ENCODE measurements around the gene UQCRC2. TPM values are rescaled to one million over a fixed set of nuclear protein-coding genes. Genes with fewer than 3 reads are reported as not detected.
"Not testable (repeated sequence)": the region's sequence is repeated elsewhere in the genome, so short reads cannot be mapped to it uniquely, and the experiment has no call there.

UQCRC2 gene
- total RNA-seq, 4 donors from 2014 or later, result 112 to 359 (median 321) TPM

- no peaks in the 10 kb centered on the region for H3K27me3 ChIP-seq
- intact Hi-C loops (cut with DNase I; ENCODE audit: low total_unique reads) (no loop called here), in situ Hi-C loops (cut with MboI; ENCODE audit: low pct_ligation_motif_present in 1 of 4, low pct_unique_long_range_greater_than_20kb in 1 of 4, low sequenced_read_pairs in 3 of 4) (loop anchor here in 1 of 4 donors (25.0 kb wide), 1 partner anchor 270 kb away; the partner anchor contains the start of gene POLR3E)
- H3K4me1 ChIP-seq, result peaks cover 0 to 33% (median 8%) of the 10 kb centered on the region in 4 donors
- no peak overlapping the region for H3K4me3 ChIP-seq
- H3K27ac ChIP-seq, result no peak overlapping the region
- no peak for DNase-seq
- WGBS, 2 donors (ENCODE audit: low coverage in 1 of 2), result 49 to 54% methylated on average over 4 of the region's 4 CpGs
- TF ChIP-seq CTCF (IDR thresholded peaks at IDR 0.05) (no peak), POLR2A (IDR thresholded peaks at IDR 0.05) (no peak), EP300 (IDR thresholded peaks at IDR 0.05; ENCODE audit: low read depth) (no peak), POLR2AphosphoS5 (IDR thresholded peaks at IDR 0.05) (no peak)
- no peaks in the 10 kb centered on the region for H3K9me3 ChIP-seq
- H3K36me3 ChIP-seq, result no peaks in the 10 kb centered on the region
These were observed 63.8 kb downstream of the UQCRC2 start for GRCh38 chr16:22016927-22017326.

- H3K36me3 ChIP-seq, result no peaks in the 10 kb centered on the region
- H3K9me3 ChIP-seq, result no peaks in the 10 kb centered on the region
- in situ Hi-C loops (cut with MboI; ENCODE audit: low pct_ligation_motif_present in 1 of 4, low pct_unique_long_range_greater_than_20kb in 1 of 4, low sequenced_read_pairs in 3 of 4), result loop anchor here in 1 of 4 donors (25.0 kb wide), 1 partner anchor 269 kb away; the partner anchor contains the start of gene POLR3E
- DNase-seq, result no peak
- WGBS, 2 donors (ENCODE audit: low coverage in 1 of 2), result 98 to 100% methylated on average over 1 of the region's 1 CpG
- peaks cover 0 to 28% (median 8%) of the 10 kb centered on the region in 4 donors for H3K4me1 ChIP-seq
- H3K27ac ChIP-seq, result no peak overlapping the region
- H3K4me3 ChIP-seq, result no peak overlapping the region
- TF ChIP-seq POLR2A (IDR thresholded peaks at IDR 0.05) (no peak), CTCF (IDR thresholded peaks at IDR 0.05) (no peak), EP300 (IDR thresholded peaks at IDR 0.05; ENCODE audit: low read depth) (no peak), POLR2AphosphoS5 (IDR thresholded peaks at IDR 0.05) (no peak)
- intact Hi-C loops (cut with DNase I; ENCODE audit: low total_unique reads), result no loop called here
- H3K27me3 ChIP-seq, result no peaks in the 10 kb centered on the region
These were observed 65.4 kb downstream of the UQCRC2 start for GRCh38 chr16:22018559-22018958.

- peaks cover 8 to 23% (median 17%) of the 10 kb centered on the region in 4 donors for H3K4me1 ChIP-seq
- intact Hi-C loops (cut with DNase I; ENCODE audit: low total_unique reads) (no loop called here), in situ Hi-C loops (cut with MboI; ENCODE audit: low pct_ligation_motif_present in 1 of 4, low pct_unique_long_range_greater_than_20kb in 1 of 4, low sequenced_read_pairs in 3 of 4) (loop anchor here in 1 of 4 donors (25.0 kb wide), 1 partner anchor 265 kb away; the partner anchor contains the start of gene POLR3E)
- no peaks in the 10 kb centered on the region for H3K27me3 ChIP-seq
- 93 to 95% methylated on average over 5 of the region's 5 CpGs for WGBS, 2 donors (ENCODE audit: low coverage in 1 of 2)
- no peak for DNase-seq
- no peaks in the 10 kb centered on the region for H3K36me3 ChIP-seq
- H3K27ac ChIP-seq, result no peak overlapping the region
- no peak for TF ChIP-seq POLR2A (IDR thresholded peaks at IDR 0.05)
- no peak for TF ChIP-seq CTCF (IDR thresholded peaks at IDR 0.05)
- no peak for TF ChIP-seq EP300 (IDR thresholded peaks at IDR 0.05; ENCODE audit: low read depth)
- TF ChIP-seq POLR2AphosphoS5 (IDR thresholded peaks at IDR 0.05), result no peak
- no peaks in the 10 kb centered on the region for H3K9me3 ChIP-seq
- H3K4me3 ChIP-seq, result no peak overlapping the region
These were observed 69.0 kb downstream of the UQCRC2 start for GRCh38 chr16:22022151-22022550.

GRCh38 chr16:22023505-22023904 lies 70.3 kb downstream of the UQCRC2 start:
- no peaks in the 10 kb centered on the region for H3K27me3 ChIP-seq
- intact Hi-C loops (cut with DNase I; ENCODE audit: low total_unique reads) (no loop called here), in situ Hi-C loops (cut with MboI; ENCODE audit: low pct_ligation_motif_present in 1 of 4, low pct_unique_long_range_greater_than_20kb in 1 of 4, low sequenced_read_pairs in 3 of 4) (loop anchor here in 1 of 4 donors (25.0 kb wide), 1 partner anchor 264 kb away; the partner anchor contains the start of gene POLR3E)
- no peaks in the 10 kb centered on the region for H3K36me3 ChIP-seq
- H3K9me3 ChIP-seq, result no peaks in the 10 kb centered on the region
- no peak for DNase-seq
- TF ChIP-seq EP300 (IDR thresholded peaks at IDR 0.05; ENCODE audit: low read depth) (no peak), POLR2AphosphoS5 (IDR thresholded peaks at IDR 0.05) (no peak), POLR2A (IDR thresholded peaks at IDR 0.05) (no peak), CTCF (IDR thresholded peaks at IDR 0.05) (no peak)
- H3K27ac ChIP-seq, result no peak overlapping the region
- H3K4me1 ChIP-seq, result peaks cover 8 to 21% (median 15%) of the 10 kb centered on the region in 4 donors
- H3K4me3 ChIP-seq, result no peak overlapping the region
- WGBS, 2 donors (ENCODE audit: low coverage in 1 of 2), result 50 to 100% methylated on average over 1 of the region's 1 CpG

GRCh38 chr16:22024785-22025184 lies 71.6 kb downstream of the UQCRC2 start:
- H3K36me3 ChIP-seq; H3K27me3 ChIP-seq; intact Hi-C loops (cut with DNase I; ENCODE audit: low total_unique reads); H3K9me3 ChIP-seq; H3K4me3 ChIP-seq; DNase-seq; H3K27ac ChIP-seq: not testable (repeated sequence)
- peaks cover 12 to 29% (median 20%) of the 10 kb centered on the region in 4 donors for H3K4me1 ChIP-seq
- 93 to 95% methylated on average over 3 to 4 of the region's 4 CpGs for WGBS, 2 donors (ENCODE audit: low coverage in 1 of 2)
- in situ Hi-C loops (cut with MboI; ENCODE audit: low pct_ligation_motif_present in 1 of 4, low pct_unique_long_range_greater_than_20kb in 1 of 4, low sequenced_read_pairs in 3 of 4), result loop anchor here in 1 of 4 donors (25.0 kb wide), 1 partner anchor 263 kb away; the partner anchor contains the start of gene POLR3E

Data from transverse colon (tissue), 4 donors.